C4-2B (cell line): ENCODE data around the gene ZNF76.

Experiments
- ZFX ChIP-seq: fragments of 450-650 bp; IDR thresholded peaks from 2 replicates; pipeline ENCODE4 v1.6.1; 2017
- TF ChIP-seq, protein P1 (sequence below): fragments of 450-650 bp; conservative IDR thresholded peaks from 2 replicates; pipeline ENCODE4 v1.5.1; 2017; ENCODE audit warnings: mild to moderate bottlenecking

DNA sequence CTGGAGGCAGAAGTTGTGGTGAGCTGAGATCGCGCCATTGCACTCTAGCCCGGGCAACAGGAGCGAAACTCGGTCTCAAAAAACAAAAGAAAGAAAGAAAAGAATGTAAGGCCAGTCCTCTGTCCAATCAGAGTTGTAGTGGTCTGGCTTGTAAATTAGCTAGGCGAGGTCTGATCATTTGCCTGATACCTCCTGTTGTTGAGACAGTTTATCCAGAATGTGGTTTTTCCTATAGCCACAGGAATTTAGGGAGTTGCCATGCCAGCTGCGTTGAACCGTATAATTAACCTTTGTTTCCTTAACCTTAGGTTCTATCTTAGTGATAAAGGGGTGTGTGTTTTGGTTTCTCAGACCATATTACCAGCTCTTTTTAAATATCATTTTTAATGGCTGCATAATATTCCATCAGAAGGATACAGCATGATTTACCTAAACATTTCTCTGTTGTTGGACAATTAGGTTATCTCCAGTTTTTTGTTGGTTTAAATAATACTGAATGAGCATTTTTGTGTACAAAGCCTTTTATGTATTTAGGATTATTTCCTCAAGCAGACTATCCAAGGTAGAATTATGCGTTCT, 71.1 kb downstream of the ZNF76 start:
- TF ChIP-seq, protein P1, sequence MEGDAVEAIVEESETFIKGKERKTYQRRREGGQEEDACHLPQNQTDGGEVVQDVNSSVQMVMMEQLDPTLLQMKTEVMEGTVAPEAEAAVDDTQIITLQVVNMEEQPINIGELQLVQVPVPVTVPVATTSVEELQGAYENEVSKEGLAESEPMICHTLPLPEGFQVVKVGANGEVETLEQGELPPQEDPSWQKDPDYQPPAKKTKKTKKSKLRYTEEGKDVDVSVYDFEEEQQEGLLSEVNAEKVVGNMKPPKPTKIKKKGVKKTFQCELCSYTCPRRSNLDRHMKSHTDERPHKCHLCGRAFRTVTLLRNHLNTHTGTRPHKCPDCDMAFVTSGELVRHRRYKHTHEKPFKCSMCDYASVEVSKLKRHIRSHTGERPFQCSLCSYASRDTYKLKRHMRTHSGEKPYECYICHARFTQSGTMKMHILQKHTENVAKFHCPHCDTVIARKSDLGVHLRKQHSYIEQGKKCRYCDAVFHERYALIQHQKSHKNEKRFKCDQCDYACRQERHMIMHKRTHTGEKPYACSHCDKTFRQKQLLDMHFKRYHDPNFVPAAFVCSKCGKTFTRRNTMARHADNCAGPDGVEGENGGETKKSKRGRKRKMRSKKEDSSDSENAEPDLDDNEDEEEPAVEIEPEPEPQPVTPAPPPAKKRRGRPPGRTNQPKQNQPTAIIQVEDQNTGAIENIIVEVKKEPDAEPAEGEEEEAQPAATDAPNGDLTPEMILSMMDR = no peak
- no peak for TF ChIP-seq ZFX
